Ovary (tissue), 3 donors: ENCODE results near the gene FBXO44.

Experiments used
- POLR2A ChIP-seq: fragments of 450-650 bp; IDR thresholded peaks from one replicate; pipeline ENCODE4 v1.6.1; 2017; ENCODE audit warnings: antibody characterized with exemption, mild to moderate bottlenecking, moderate library complexity
- TF ChIP-seq, protein P1 (sequence below), 3 donors: fragments of 450-650 bp in 2 of 3; fragments of 200-600 bp in 1 of 3; IDR thresholded peaks; one replicate each; pipeline versions ENCODE4 v1.5.1 to v1.8.0; 2016 to 2022; ENCODE audit warnings: antibody characterized with exemption in 3 of 3, mild to moderate bottlenecking in 1 of 3
- donor health status: DM: no; HTN: no; CAD: no.

DNA sequence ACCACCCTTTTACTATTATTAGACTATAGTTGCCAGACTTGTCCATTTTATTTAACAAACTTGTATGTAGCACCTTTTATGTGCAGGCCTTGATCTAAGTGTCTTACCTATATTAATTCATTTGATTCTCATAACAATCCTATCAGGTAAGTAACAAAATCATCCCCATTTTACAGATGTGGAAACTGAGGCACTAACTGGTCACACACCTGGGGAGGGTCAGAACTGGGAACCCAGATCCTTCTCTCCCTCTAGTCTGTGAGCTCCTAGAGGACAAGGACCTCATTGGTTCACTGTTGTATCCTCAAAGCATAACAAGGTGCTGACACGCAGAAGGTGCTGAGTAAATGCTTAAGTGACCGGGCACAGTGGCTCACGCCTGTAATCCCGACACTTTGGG lies 15.3 kb upstream of the FBXO44 start:
- TF ChIP-seq, protein P1, sequence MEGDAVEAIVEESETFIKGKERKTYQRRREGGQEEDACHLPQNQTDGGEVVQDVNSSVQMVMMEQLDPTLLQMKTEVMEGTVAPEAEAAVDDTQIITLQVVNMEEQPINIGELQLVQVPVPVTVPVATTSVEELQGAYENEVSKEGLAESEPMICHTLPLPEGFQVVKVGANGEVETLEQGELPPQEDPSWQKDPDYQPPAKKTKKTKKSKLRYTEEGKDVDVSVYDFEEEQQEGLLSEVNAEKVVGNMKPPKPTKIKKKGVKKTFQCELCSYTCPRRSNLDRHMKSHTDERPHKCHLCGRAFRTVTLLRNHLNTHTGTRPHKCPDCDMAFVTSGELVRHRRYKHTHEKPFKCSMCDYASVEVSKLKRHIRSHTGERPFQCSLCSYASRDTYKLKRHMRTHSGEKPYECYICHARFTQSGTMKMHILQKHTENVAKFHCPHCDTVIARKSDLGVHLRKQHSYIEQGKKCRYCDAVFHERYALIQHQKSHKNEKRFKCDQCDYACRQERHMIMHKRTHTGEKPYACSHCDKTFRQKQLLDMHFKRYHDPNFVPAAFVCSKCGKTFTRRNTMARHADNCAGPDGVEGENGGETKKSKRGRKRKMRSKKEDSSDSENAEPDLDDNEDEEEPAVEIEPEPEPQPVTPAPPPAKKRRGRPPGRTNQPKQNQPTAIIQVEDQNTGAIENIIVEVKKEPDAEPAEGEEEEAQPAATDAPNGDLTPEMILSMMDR (IDR thresholded peaks at IDR 0.05), result no peak
- TF ChIP-seq POLR2A, result no peak
